Activated CD4-positive, alpha-beta T cell treated with anti-CD3 and anti-CD28 coated beads, Interleukin-2, amount 10 ng/mL, durations not matched to agents 7 days and 5 days (primary cell): ENCODE results near the gene CLSTN2. TPM values are rescaled to one million over a fixed set of nuclear protein-coding genes. Genes with fewer than 3 reads are reported as not detected.

Source experiments
- CTCF ChIA-PET: fragments of 350-600 bp; sonication (Branson Sonifier 250); formaldehyde crosslinking; loops from one replicate; lab custom pipeline; 2021; ENCODE audit warnings: antibody characterized with exemption; lab: Charles Lee
- POLR2A ChIA-PET: fragments of 350-600 bp; sonication (Branson Sonifier 250); formaldehyde crosslinking; loops from one replicate; lab custom pipeline; 2021; ENCODE audit warnings: antibody characterized with exemption; lab: Charles Lee
- DNase-seq: peaks from one replicate; pipeline ENCODE4 v3.0.0-alpha.2; 2020
- H3K27ac Mint-ChIP-seq: one replicate; pipeline ENCODE4 v1.8.0; 2021; ENCODE audit warnings: mild to moderate bottlenecking, moderate library complexity, mixed read lengths
- H3K27me3 Mint-ChIP-seq: one replicate; pipeline ENCODE4 v1.8.0; 2021; ENCODE audit warnings: mixed read lengths
- H3K36me3 Mint-ChIP-seq: one replicate; pipeline ENCODE4 v1.8.0; 2021; ENCODE audit warnings: low read depth, mixed read lengths
- H3K4me1 Mint-ChIP-seq: one replicate; pipeline ENCODE4 v1.8.0; 2021; ENCODE audit warnings: mixed read lengths
- H3K4me3 Mint-ChIP-seq: one replicate; pipeline ENCODE4 v1.8.0; 2021; ENCODE audit warnings: mild to moderate bottlenecking, moderate library complexity, mixed read lengths
- H3K9me3 Mint-ChIP-seq: one replicate; pipeline ENCODE4 v1.8.0; 2021; ENCODE audit warnings: mixed read lengths
- total RNA-seq, 2 experiments: library from RNA; stranded (reverse); gene quantifications; one replicate each; pipeline ENCODE4 v1.2.3, GENCODE V29; 2021

CLSTN2 gene
- total RNA-seq, 2 experiments from 2014 or later: not detected

- Mint-ChIP-seq H3K27me3 (no peaks in the 10 kb centered on the region), H3K36me3 (no peaks in the 10 kb centered on the region), H3K4me1 (no peaks in the 10 kb centered on the region), H3K9me3 (no peaks in the 10 kb centered on the region), H3K27ac (no peak overlapping the region), H3K4me3 (no peak overlapping the region)
- CTCF ChIA-PET: no interaction called here
- POLR2A ChIA-PET: interaction anchor here (0.6 kb wide), 1 partner anchor 1317 kb away, joined by 3 read pairs; no protein-coding TSS in a partner anchor
- no peak for DNase-seq
These were observed 602.1 kb downstream of the CLSTN2 start for GRCh38 chr3:140536926-140537726.

GRCh38 chr3:140537727-140538082 is 602.7 kb downstream of the CLSTN2 start:
- CTCF ChIA-PET: no interaction called here

GRCh38 chr3:140540262-140540661 is 605.3 kb downstream of the CLSTN2 start:
- H3K9me3 Mint-ChIP-seq: no peaks in the 10 kb centered on the region
- H3K4me1 Mint-ChIP-seq: no peaks in the 10 kb centered on the region
- H3K4me3 Mint-ChIP-seq: no peak overlapping the region
- POLR2A ChIA-PET: interaction anchor here (0.5 kb wide), 1 partner anchor 925 kb away, joined by 3 read pairs; no protein-coding TSS in a partner anchor
- H3K36me3 Mint-ChIP-seq: no peaks in the 10 kb centered on the region
- DNase-seq: no peak
- H3K27me3 Mint-ChIP-seq: peaks cover 1% of the 10 kb centered on the region
- no peak overlapping the region for H3K27ac Mint-ChIP-seq
- CTCF ChIA-PET: no interaction called here

More at GRCh38 chr3:140537727-140538082, 602.7 kb downstream of the CLSTN2 start:
- Mint-ChIP-seq H3K27me3 (no peaks in the 10 kb centered on the region), H3K4me1 (no peaks in the 10 kb centered on the region), H3K4me3 (no peak overlapping the region), H3K9me3 (no peaks in the 10 kb centered on the region), H3K36me3 (no peaks in the 10 kb centered on the region), H3K27ac (no peak overlapping the region)
- DNase-seq: no peak
- POLR2A ChIA-PET: no interaction called here

- POLR2A ChIA-PET: no interaction called here
These were observed 607.1 kb downstream of the CLSTN2 start for GRCh38 chr3:140541975-140542653.

GRCh38 chr3:140545197-140545596 is 610.2 kb downstream of the CLSTN2 start:
- no peak for DNase-seq
- no peaks in the 10 kb centered on the region for H3K4me1 Mint-ChIP-seq
- H3K27ac Mint-ChIP-seq: no peak overlapping the region
- H3K4me3 Mint-ChIP-seq: no peak overlapping the region
- H3K36me3 Mint-ChIP-seq: no peaks in the 10 kb centered on the region
- H3K9me3 Mint-ChIP-seq: no peaks in the 10 kb centered on the region
- CTCF ChIA-PET: interaction anchor here (0.5 kb wide), 1 partner anchor 72 kb away, joined by 6 read pairs; no protein-coding TSS in a partner anchor
- POLR2A ChIA-PET: no interaction called here
- peaks cover 1% of the 10 kb centered on the region for H3K27me3 Mint-ChIP-seq

More at GRCh38 chr3:140541975-140542653, 607.1 kb downstream of the CLSTN2 start:
- Mint-ChIP-seq H3K4me1 (no peaks in the 10 kb centered on the region), H3K4me3 (no peak overlapping the region), H3K27ac (no peak overlapping the region), H3K27me3 (peaks cover 1% of the 10 kb centered on the region), H3K36me3 (no peaks in the 10 kb centered on the region), H3K9me3 (no peaks in the 10 kb centered on the region)
- CTCF ChIA-PET: no interaction called here
- DNase-seq: no peak

- ChIA-PET CTCF (interaction anchor here (0.5 kb wide), 1 partner anchor 71 kb away, joined by 6 read pairs; no protein-coding TSS in a partner anchor), POLR2A (no interaction called here)
- DNase-seq: no peak
- Mint-ChIP-seq H3K4me1 (no peaks in the 10 kb centered on the region), H3K27ac (no peak overlapping the region), H3K36me3 (no peaks in the 10 kb centered on the region), H3K9me3 (no peaks in the 10 kb centered on the region), H3K4me3 (no peak overlapping the region), H3K27me3 (peaks cover 1% of the 10 kb centered on the region)
These were observed 610.8 kb downstream of the CLSTN2 start for GRCh38 chr3:140545756-140546155.

- POLR2A ChIA-PET: no interaction called here
- no peaks in the 10 kb centered on the region for H3K4me1 Mint-ChIP-seq
- no peak for DNase-seq
- CTCF ChIA-PET: interaction anchor here (0.6 kb wide), 1 partner anchor 22 kb away, joined by 3 read pairs; no protein-coding TSS in a partner anchor
- H3K36me3 Mint-ChIP-seq: no peaks in the 10 kb centered on the region
- H3K4me3 Mint-ChIP-seq: no peak overlapping the region
- no peaks in the 10 kb centered on the region for H3K9me3 Mint-ChIP-seq
- peaks cover 1% of the 10 kb centered on the region for H3K27me3 Mint-ChIP-seq
- no peak overlapping the region for H3K27ac Mint-ChIP-seq
These were observed 611.7 kb downstream of the CLSTN2 start for GRCh38 chr3:140546649-140547048.

GRCh38 chr3:140552403-140552802 is 617.4 kb downstream of the CLSTN2 start:
- Mint-ChIP-seq H3K4me3 (no peak overlapping the region), H3K9me3 (no peaks in the 10 kb centered on the region)

GRCh38 chr3:140552898-140553297 is 617.9 kb downstream of the CLSTN2 start:
- POLR2A ChIA-PET: no interaction called here
- H3K4me1 Mint-ChIP-seq: no peaks in the 10 kb centered on the region
- H3K27me3 Mint-ChIP-seq: no peaks in the 10 kb centered on the region
- CTCF ChIA-PET: no interaction called here
- no peak overlapping the region for H3K4me3 Mint-ChIP-seq
- no peak for DNase-seq
- no peak overlapping the region for H3K27ac Mint-ChIP-seq
- H3K9me3 Mint-ChIP-seq: no peaks in the 10 kb centered on the region
- no peaks in the 10 kb centered on the region for H3K36me3 Mint-ChIP-seq

More at GRCh38 chr3:140552403-140552802, 617.4 kb downstream of the CLSTN2 start:
- no peak for DNase-seq
- ChIA-PET CTCF (no interaction called here), POLR2A (no interaction called here)
- no peaks in the 10 kb centered on the region for H3K4me1 Mint-ChIP-seq
- H3K27ac Mint-ChIP-seq: no peak overlapping the region
- H3K27me3 Mint-ChIP-seq: no peaks in the 10 kb centered on the region
- H3K36me3 Mint-ChIP-seq: no peaks in the 10 kb centered on the region

GRCh38 chr3:140553591-140553990 is 618.6 kb downstream of the CLSTN2 start:
- no peaks in the 10 kb centered on the region for H3K9me3 Mint-ChIP-seq
- ChIA-PET POLR2A (no interaction called here), CTCF (no interaction called here)
- no peaks in the 10 kb centered on the region for H3K27me3 Mint-ChIP-seq
- no peak for DNase-seq
- no peaks in the 10 kb centered on the region for H3K36me3 Mint-ChIP-seq
- no peak overlapping the region for H3K4me3 Mint-ChIP-seq
- H3K4me1 Mint-ChIP-seq: no peaks in the 10 kb centered on the region
- no peak overlapping the region for H3K27ac Mint-ChIP-seq

GRCh38 chr3:140555666-140556065 is 620.7 kb downstream of the CLSTN2 start:
- POLR2A ChIA-PET: no interaction called here
- H3K36me3 Mint-ChIP-seq: no peaks in the 10 kb centered on the region
- peaks cover 2% of the 10 kb centered on the region for H3K27me3 Mint-ChIP-seq
- no peak overlapping the region for H3K4me3 Mint-ChIP-seq
- H3K27ac Mint-ChIP-seq: no peak overlapping the region
- H3K4me1 Mint-ChIP-seq: no peaks in the 10 kb centered on the region
- DNase-seq: no peak
- CTCF ChIA-PET: no interaction called here
- no peaks in the 10 kb centered on the region for H3K9me3 Mint-ChIP-seq

GRCh38 chr3:140557476-140557875 is 622.5 kb downstream of the CLSTN2 start:
- no peaks in the 10 kb centered on the region for H3K4me1 Mint-ChIP-seq
- no peak overlapping the region for H3K27ac Mint-ChIP-seq
- ChIA-PET POLR2A (no interaction called here), CTCF (interaction anchor here (0.8 kb wide), 1 partner anchor 11 kb away, joined by 4 read pairs; no protein-coding TSS in a partner anchor)
- H3K4me3 Mint-ChIP-seq: no peak overlapping the region
- DNase-seq: no peak
- H3K9me3 Mint-ChIP-seq: no peaks in the 10 kb centered on the region
- no peaks in the 10 kb centered on the region for H3K36me3 Mint-ChIP-seq
- peaks cover 2% of the 10 kb centered on the region for H3K27me3 Mint-ChIP-seq

- no peak for DNase-seq
- Mint-ChIP-seq H3K27me3 (peaks cover 2% of the 10 kb centered on the region), H3K9me3 (no peaks in the 10 kb centered on the region), H3K4me3 (no peak overlapping the region), H3K4me1 (no peaks in the 10 kb centered on the region), H3K36me3 (no peaks in the 10 kb centered on the region), H3K27ac (no peak overlapping the region)
- ChIA-PET POLR2A (no interaction called here), CTCF (interaction anchor here (0.5 kb wide), 1 partner anchor 894 kb away, joined by 3 read pairs; no protein-coding TSS in a partner anchor)
These were observed 624.6 kb downstream of the CLSTN2 start for GRCh38 chr3:140559546-140559945.
